K562 (cell line): ENCODE data around the gene SC5D. TPM values are rescaled to one million over a fixed set of nuclear protein-coding genes. Genes with fewer than 3 reads are reported as not detected.

Experiments
- CTCF ChIP-seq, 3 experiments: IDR thresholded peaks in 2 of 3; conservative IDR thresholded peaks in 1 of 3; 2 replicates each; pipeline ENCODE4 v1.5.1; 2011 to 2012; ENCODE audit warnings: low read length in 3 of 3, mild to moderate bottlenecking in 3 of 3, control low read depth in 2 of 3, improper control_type of control experiment in 1 of 3, inconsistent platforms in 1 of 3, low read depth in 1 of 3, mixed read lengths in 1 of 3, moderate library complexity in 1 of 3; ENCODE audit not compliant: insufficient read depth in 2 of 3
- FOXK2 ChIP-seq, 2 experiments: fragments of 450-650 bp; IDR thresholded peaks in 1 of 2; conservative IDR thresholded peaks in 1 of 2; 2 replicates each; pipeline ENCODE4 v1.6.1; 2016; ENCODE audit warnings: low read depth in 2 of 2, mild to moderate bottlenecking in 1 of 2
- KHSRP ChIP-seq: fragments of 450-650 bp; IDR thresholded peaks from 2 replicates; pipeline ENCODE4 v1.6.1; 2017
- MCM3 ChIP-seq: fragments of 450-650 bp; IDR thresholded peaks from 2 replicates; pipeline ENCODE4 v1.6.1; 2016
- NFE2 ChIP-seq: IDR thresholded peaks from 2 replicates; pipeline ENCODE4 v1.6.1; 2014; ENCODE audit warnings: antibody characterized with exemption, low read depth
- RBM14 ChIP-seq: fragments of 200-400 bp; formaldehyde crosslinking; IDR thresholded peaks from 2 replicates; pipeline ENCODE4 v1.6.1; 2018; ENCODE audit warnings: low read depth, mild to moderate bottlenecking, low read length, moderate library complexity, borderline replicate concordance; ENCODE audit not compliant: insufficient read depth
- RBM15 ChIP-seq: fragments of 200-400 bp; formaldehyde crosslinking; IDR thresholded peaks from 2 replicates; pipeline ENCODE4 v1.6.1; 2018; ENCODE audit warnings: mild to moderate bottlenecking, low read length, moderate library complexity; ENCODE audit not compliant: insufficient read depth
- RNF219 ChIP-seq: fragments of 250-450 bp; sonication (Bioruptor Pico); IDR thresholded peaks from 2 replicates; pipeline ENCODE4 v1.5.0; 2022; ENCODE audit warnings: mild to moderate bottlenecking
- SMARCC2 ChIP-seq: fragments of 450-650 bp; IDR thresholded peaks from 2 replicates; pipeline ENCODE4 v1.6.1; 2017; ENCODE audit warnings: antibody characterized with exemption, moderate library complexity, mild to moderate bottlenecking, low read depth
- ZKSCAN8 ChIP-seq: fragments of 200-800 bp; sonication (Bioruptor generic); IDR thresholded peaks from 2 replicates; pipeline ENCODE4 v1.6.1; 2016; ENCODE audit warnings: missing genetic modification characterization, missing compliant biosample characterization
- ZNF586 ChIP-seq: fragments of 450-650 bp; formaldehyde crosslinking; conservative IDR thresholded peaks from 2 replicates; pipeline ENCODE4 v1.4.0; 2020; ENCODE audit warnings: mild to moderate bottlenecking, moderate library complexity
- ZNF589 ChIP-seq: fragments of 200-800 bp; sonication (Bioruptor generic); IDR thresholded peaks from 2 replicates; pipeline ENCODE4 v1.6.1; 2016; ENCODE audit warnings: low read depth, missing genetic modification characterization, missing compliant biosample characterization
- polyA plus RNA-seq, 8 experiments: library from polyadenylated mRNA; depleted of rRNA in 4 of 8; stranded (reverse) in 5 of 8; unstranded in 3 of 8; fragments of >200 nt; fragmentation: Nextera tagmentation in 2 of 8; fragmentation: Illumina TruSeq in 1 of 8; extraction: Ambion mirVana in 2 of 8; extraction: Trizol in 1 of 8; gene quantifications; 2 replicates each; pipeline versions ENCODE4 v1.2.1 to v1.2.3, GENCODE V29; 2011 to 2014; ENCODE audit warnings: inconsistent platforms in 1 of 8, missing spikeins in 1 of 8
- total RNA-seq, 7 experiments: library from RNA; depleted of rRNA in 6 of 7; stranded (reverse); fragments of >200 nt in 6 of 7; fragmentation: Illumina TruSeq in 2 of 7; extraction: Trizol in 2 of 7; gene quantifications; 2 replicates each; pipeline versions ENCODE4 v1.2.1 to v1.2.3, GENCODE V29; 2011 to 2021; ENCODE audit warnings: low replicate concordance in 1 of 7
- TF ChIP-seq, protein P1 (sequence below), 3 experiments: fragments of 200-800 bp in 1 of 3; fragments of 250-450 bp in 1 of 3; fragments of 450-650 bp in 1 of 3; sonication (Bioruptor Pico) in 1 of 3; sonication (Bioruptor generic) in 1 of 3; formaldehyde crosslinking in 1 of 3; IDR thresholded peaks; 2 replicates each; pipeline versions ENCODE4 v1.6.1 to v1.8.0; 2016 to 2022; ENCODE audit warnings: mild to moderate bottlenecking in 2 of 3, missing genetic modification characterization in 2 of 3, missing compliant biosample characterization in 1 of 3, moderate library complexity in 1 of 3
- TF ChIP-seq, protein P2 (sequence below): fragments of 200-400 bp; formaldehyde crosslinking; IDR thresholded peaks from 2 replicates; pipeline ENCODE4 v1.6.1; 2017; ENCODE audit warnings: mild to moderate bottlenecking, low read depth, low read length, moderate library complexity
- TF ChIP-seq, protein P3 (sequence below): fragments of 450-650 bp; IDR thresholded peaks from 2 replicates; pipeline ENCODE4 v1.6.1; 2017; ENCODE audit warnings: antibody characterized with exemption

The SC5D gene
- total and polyA plus RNA-seq, 9 of the 15 experiments (the other 6 are each of a cell fraction or from before 2014, with no cell fraction given), result 7.6 to 84.0 (median 17.4) TPM

GRCh38 chr11:121257289-121257688 is 35.3 kb upstream of the SC5D start (continued):
- TF ChIP-seq KHSRP (peak; percentile 62; the same call in 1 of the 2 replicates), RBM14 (no peak), NFE2 (peak; percentile 65; the same call in 1 of the 2 replicates), MCM3 (no peak), ZKSCAN8 (CRISPR knock-in tag) (no peak), FOXK2 (conservative IDR thresholded peaks at IDR 0.05 in 1 of 2, IDR thresholded peaks at IDR 0.05 in 1 of 2; ENCODE audit: low read depth in 2 of 2) (no peak), SMARCC2 (peak; percentile 64; the same call in 1 of the 2 replicates), CTCF (IDR thresholded peaks at IDR 0.05 in 2 of 3, conservative IDR thresholded peaks at IDR 0.05 in 1 of 3; ENCODE audit: insufficient read depth in 2 of 3, low read depth in 1 of 3, low read length in 3 of 3) (no peak), ZNF586 (CRISPR knock-in tag) (no peak), ZNF589 (CRISPR knock-in tag) (peak; percentile 89), RBM15 (no peak), RNF219 (CRISPR knock-in tag) (no peak)
- TF ChIP-seq, protein P1, sequence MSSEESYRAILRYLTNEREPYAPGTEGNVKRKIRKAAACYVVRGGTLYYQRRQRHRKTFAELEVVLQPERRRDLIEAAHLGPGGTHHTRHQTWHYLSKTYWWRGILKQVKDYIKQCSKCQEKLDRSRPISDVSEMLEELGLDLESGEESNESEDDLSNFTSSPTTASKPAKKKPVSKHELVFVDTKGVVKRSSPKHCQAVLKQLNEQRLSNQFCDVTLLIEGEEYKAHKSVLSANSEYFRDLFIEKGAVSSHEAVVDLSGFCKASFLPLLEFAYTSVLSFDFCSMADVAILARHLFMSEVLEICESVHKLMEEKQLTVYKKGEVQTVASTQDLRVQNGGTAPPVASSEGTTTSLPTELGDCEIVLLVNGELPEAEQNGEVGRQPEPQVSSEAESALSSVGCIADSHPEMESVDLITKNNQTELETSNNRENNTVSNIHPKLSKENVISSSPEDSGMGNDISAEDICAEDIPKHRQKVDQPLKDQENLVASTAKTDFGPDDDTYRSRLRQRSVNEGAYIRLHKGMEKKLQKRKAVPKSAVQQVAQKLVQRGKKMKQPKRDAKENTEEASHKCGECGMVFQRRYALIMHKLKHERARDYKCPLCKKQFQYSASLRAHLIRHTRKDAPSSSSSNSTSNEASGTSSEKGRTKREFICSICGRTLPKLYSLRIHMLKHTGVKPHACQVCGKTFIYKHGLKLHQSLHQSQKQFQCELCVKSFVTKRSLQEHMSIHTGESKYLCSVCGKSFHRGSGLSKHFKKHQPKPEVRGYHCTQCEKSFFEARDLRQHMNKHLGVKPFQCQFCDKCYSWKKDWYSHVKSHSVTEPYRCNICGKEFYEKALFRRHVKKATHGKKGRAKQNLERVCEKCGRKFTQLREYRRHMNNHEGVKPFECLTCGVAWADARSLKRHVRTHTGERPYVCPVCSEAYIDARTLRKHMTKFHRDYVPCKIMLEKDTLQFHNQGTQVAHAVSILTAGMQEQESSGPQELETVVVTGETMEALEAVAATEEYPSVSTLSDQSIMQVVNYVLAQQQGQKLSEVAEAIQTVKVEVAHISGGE (CRISPR knock-in tag; IDR thresholded peaks at IDR 0.05), result no peak
- TF ChIP-seq, protein P2, sequence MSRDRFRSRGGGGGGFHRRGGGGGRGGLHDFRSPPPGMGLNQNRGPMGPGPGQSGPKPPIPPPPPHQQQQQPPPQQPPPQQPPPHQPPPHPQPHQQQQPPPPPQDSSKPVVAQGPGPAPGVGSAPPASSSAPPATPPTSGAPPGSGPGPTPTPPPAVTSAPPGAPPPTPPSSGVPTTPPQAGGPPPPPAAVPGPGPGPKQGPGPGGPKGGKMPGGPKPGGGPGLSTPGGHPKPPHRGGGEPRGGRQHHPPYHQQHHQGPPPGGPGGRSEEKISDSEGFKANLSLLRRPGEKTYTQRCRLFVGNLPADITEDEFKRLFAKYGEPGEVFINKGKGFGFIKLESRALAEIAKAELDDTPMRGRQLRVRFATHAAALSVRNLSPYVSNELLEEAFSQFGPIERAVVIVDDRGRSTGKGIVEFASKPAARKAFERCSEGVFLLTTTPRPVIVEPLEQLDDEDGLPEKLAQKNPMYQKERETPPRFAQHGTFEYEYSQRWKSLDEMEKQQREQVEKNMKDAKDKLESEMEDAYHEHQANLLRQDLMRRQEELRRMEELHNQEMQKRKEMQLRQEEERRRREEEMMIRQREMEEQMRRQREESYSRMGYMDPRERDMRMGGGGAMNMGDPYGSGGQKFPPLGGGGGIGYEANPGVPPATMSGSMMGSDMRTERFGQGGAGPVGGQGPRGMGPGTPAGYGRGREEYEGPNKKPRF, result no peak
- TF ChIP-seq, protein P3, sequence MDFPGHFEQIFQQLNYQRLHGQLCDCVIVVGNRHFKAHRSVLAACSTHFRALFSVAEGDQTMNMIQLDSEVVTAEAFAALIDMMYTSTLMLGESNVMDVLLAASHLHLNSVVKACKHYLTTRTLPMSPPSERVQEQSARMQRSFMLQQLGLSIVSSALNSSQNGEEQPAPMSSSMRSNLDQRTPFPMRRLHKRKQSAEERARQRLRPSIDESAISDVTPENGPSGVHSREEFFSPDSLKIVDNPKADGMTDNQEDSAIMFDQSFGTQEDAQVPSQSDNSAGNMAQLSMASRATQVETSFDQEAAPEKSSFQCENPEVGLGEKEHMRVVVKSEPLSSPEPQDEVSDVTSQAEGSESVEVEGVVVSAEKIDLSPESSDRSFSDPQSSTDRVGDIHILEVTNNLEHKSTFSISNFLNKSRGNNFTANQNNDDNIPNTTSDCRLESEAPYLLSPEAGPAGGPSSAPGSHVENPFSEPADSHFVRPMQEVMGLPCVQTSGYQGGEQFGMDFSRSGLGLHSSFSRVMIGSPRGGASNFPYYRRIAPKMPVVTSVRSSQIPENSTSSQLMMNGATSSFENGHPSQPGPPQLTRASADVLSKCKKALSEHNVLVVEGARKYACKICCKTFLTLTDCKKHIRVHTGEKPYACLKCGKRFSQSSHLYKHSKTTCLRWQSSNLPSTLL, result no peak
